SK-N-SH treated with all-trans-retinoic acid at 6 μM for 48 hours (cell line): ENCODE data around the gene DNMBP.

ENCODE experiments used
- ARNTL ChIP-seq: fragments of 450-650 bp; formaldehyde crosslinking; IDR thresholded peaks from 2 replicates; pipeline ENCODE4 v1.5.0; 2020; ENCODE audit warnings: low read depth, mild to moderate bottlenecking, moderate library complexity, borderline replicate concordance
- CSDC2 ChIP-seq: fragments of 250-450 bp; sonication (Bioruptor Pico); IDR thresholded peaks from 2 replicates; pipeline ENCODE4 v1.5.0; 2020; ENCODE audit warnings: mild to moderate bottlenecking, moderate library complexity
- GLIS3 ChIP-seq: fragments of 250-450 bp; sonication (Bioruptor Pico); IDR thresholded peaks from 2 replicates; pipeline ENCODE4 v1.5.0; 2020; ENCODE audit warnings: mild to moderate bottlenecking, moderate library complexity
- OSR1 ChIP-seq: fragments of 250-450 bp; sonication (Bioruptor Pico); IDR thresholded peaks from 2 replicates; pipeline ENCODE4 v1.8.0; 2022; ENCODE audit warnings: moderate library complexity, mild to moderate bottlenecking, inconsistent platforms
- PPARA ChIP-seq: fragments of 250-450 bp; sonication (Bioruptor Pico); IDR thresholded peaks from 2 replicates; pipeline ENCODE4 v1.5.0; 2020; ENCODE audit warnings: mild to moderate bottlenecking, borderline replicate concordance
- RARB ChIP-seq: fragments of 250-450 bp; sonication (Bioruptor Pico); IDR thresholded peaks from 2 replicates; pipeline ENCODE4 v1.8.0; 2021; ENCODE audit warnings: mild to moderate bottlenecking, moderate library complexity
- SNAI2 ChIP-seq: fragments of 250-450 bp; sonication (Bioruptor Pico); IDR thresholded peaks from 2 replicates; pipeline ENCODE4 v1.5.0; 2020; ENCODE audit warnings: mild to moderate bottlenecking, moderate library complexity
- ZFP3 ChIP-seq: fragments of 250-450 bp; sonication (Bioruptor Pico); IDR thresholded peaks from 2 replicates; pipeline ENCODE4 v1.5.0; 2020; ENCODE audit warnings: mild to moderate bottlenecking, moderate library complexity
- ZFP30 ChIP-seq: fragments of 450-650 bp; formaldehyde crosslinking; IDR thresholded peaks from 2 replicates; pipeline ENCODE4 v1.5.0; 2022; ENCODE audit warnings: mild to moderate bottlenecking, moderate library complexity
- ZNF565 ChIP-seq: fragments of 450-650 bp; formaldehyde crosslinking; conservative IDR thresholded peaks from 2 replicates; pipeline ENCODE4 v1.5.0; 2020; ENCODE audit warnings: low read depth, mild to moderate bottlenecking, moderate library complexity
- TF ChIP-seq, protein P1 (sequence below): fragments of 250-450 bp; sonication (Bioruptor Pico); IDR thresholded peaks from 2 replicates; pipeline ENCODE4 v1.8.0; 2020; ENCODE audit warnings: mild to moderate bottlenecking, moderate library complexity, borderline replicate concordance
- TF ChIP-seq, protein P2 (sequence below): fragments of 250-450 bp; sonication (Bioruptor Pico); IDR thresholded peaks from 2 replicates; pipeline ENCODE4 v1.5.1; 2021; ENCODE audit warnings: mild to moderate bottlenecking, moderate library complexity
- TF ChIP-seq, protein P3 (sequence below): fragments of 250-450 bp; sonication (Bioruptor Pico); IDR thresholded peaks from 2 replicates; pipeline ENCODE4 v1.5.0; 2020; ENCODE audit warnings: mild to moderate bottlenecking, moderate library complexity

DNA sequence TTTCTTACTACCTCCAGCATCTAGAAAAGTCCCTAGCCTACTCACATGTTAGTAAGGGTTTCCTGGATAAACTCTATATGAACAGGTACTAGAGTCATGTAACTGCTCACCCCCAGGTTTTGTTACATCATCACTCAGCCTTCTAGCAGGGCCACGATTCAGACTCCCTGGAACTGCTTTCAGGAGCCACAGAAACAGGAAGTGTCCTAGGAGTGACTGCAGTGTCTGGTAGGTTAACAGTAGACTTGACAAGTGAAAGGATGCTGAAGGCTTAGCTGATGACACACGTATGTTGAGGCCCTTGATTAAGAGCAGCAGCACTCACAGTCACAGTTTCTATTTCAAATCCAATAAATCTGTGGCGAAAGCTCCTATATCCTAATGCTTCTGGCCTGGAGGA, 101.2 kb downstream of the DNMBP start:
- TF ChIP-seq OSR1 (CRISPR knock-in tag) (no peak), CSDC2 (no peak), GLIS3 (CRISPR knock-in tag) (no peak), SNAI2 (no peak), ARNTL (CRISPR knock-in tag) (no peak), ZFP30 (CRISPR knock-in tag) (no peak), ZFP3 (CRISPR knock-in tag) (no peak), PPARA (CRISPR knock-in tag) (no peak), RARB (no peak), ZNF565 (CRISPR knock-in tag) (no peak)
- TF ChIP-seq, protein P1, sequence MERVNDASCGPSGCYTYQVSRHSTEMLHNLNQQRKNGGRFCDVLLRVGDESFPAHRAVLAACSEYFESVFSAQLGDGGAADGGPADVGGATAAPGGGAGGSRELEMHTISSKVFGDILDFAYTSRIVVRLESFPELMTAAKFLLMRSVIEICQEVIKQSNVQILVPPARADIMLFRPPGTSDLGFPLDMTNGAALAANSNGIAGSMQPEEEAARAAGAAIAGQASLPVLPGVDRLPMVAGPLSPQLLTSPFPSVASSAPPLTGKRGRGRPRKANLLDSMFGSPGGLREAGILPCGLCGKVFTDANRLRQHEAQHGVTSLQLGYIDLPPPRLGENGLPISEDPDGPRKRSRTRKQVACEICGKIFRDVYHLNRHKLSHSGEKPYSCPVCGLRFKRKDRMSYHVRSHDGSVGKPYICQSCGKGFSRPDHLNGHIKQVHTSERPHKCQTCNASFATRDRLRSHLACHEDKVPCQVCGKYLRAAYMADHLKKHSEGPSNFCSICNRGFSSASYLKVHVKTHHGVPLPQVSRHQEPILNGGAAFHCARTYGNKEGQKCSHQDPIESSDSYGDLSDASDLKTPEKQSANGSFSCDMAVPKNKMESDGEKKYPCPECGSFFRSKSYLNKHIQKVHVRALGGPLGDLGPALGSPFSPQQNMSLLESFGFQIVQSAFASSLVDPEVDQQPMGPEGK, result no peak
- TF ChIP-seq, protein P2, sequence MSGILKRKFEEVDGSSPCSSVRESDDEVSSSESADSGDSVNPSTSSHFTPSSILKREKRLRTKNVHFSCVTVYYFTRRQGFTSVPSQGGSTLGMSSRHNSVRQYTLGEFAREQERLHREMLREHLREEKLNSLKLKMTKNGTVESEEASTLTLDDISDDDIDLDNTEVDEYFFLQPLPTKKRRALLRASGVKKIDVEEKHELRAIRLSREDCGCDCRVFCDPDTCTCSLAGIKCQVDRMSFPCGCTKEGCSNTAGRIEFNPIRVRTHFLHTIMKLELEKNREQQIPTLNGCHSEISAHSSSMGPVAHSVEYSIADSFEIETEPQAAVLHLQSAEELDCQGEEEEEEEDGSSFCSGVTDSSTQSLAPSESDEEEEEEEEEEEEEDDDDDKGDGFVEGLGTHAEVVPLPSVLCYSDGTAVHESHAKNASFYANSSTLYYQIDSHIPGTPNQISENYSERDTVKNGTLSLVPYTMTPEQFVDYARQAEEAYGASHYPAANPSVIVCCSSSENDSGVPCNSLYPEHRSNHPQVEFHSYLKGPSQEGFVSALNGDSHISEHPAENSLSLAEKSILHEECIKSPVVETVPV (CRISPR knock-in tag), result no peak
- TF ChIP-seq, protein P3, sequence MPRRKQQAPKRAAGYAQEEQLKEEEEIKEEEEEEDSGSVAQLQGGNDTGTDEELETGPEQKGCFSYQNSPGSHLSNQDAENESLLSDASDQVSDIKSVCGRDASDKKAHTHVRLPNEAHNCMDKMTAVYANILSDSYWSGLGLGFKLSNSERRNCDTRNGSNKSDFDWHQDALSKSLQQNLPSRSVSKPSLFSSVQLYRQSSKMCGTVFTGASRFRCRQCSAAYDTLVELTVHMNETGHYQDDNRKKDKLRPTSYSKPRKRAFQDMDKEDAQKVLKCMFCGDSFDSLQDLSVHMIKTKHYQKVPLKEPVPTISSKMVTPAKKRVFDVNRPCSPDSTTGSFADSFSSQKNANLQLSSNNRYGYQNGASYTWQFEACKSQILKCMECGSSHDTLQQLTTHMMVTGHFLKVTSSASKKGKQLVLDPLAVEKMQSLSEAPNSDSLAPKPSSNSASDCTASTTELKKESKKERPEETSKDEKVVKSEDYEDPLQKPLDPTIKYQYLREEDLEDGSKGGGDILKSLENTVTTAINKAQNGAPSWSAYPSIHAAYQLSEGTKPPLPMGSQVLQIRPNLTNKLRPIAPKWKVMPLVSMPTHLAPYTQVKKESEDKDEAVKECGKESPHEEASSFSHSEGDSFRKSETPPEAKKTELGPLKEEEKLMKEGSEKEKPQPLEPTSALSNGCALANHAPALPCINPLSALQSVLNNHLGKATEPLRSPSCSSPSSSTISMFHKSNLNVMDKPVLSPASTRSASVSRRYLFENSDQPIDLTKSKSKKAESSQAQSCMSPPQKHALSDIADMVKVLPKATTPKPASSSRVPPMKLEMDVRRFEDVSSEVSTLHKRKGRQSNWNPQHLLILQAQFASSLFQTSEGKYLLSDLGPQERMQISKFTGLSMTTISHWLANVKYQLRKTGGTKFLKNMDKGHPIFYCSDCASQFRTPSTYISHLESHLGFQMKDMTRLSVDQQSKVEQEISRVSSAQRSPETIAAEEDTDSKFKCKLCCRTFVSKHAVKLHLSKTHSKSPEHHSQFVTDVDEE (CRISPR knock-in tag), result no peak
